HG02623 (cell line): ENCODE data around the gene DCPS.
"Not testable (repeated sequence)": the region's sequence is repeated elsewhere in the genome, so short reads cannot be mapped to it uniquely, and the experiment has no call there.

ENCODE experiments used
- ATAC-seq: cut with Tn5 transposase; IDR thresholded peaks from one replicate; pipeline ENCODE4 v1.9.1; 2021; ENCODE audit warnings: moderate library complexity; ENCODE audit not compliant: unreplicated experiment

DCPS gene

DNA sequence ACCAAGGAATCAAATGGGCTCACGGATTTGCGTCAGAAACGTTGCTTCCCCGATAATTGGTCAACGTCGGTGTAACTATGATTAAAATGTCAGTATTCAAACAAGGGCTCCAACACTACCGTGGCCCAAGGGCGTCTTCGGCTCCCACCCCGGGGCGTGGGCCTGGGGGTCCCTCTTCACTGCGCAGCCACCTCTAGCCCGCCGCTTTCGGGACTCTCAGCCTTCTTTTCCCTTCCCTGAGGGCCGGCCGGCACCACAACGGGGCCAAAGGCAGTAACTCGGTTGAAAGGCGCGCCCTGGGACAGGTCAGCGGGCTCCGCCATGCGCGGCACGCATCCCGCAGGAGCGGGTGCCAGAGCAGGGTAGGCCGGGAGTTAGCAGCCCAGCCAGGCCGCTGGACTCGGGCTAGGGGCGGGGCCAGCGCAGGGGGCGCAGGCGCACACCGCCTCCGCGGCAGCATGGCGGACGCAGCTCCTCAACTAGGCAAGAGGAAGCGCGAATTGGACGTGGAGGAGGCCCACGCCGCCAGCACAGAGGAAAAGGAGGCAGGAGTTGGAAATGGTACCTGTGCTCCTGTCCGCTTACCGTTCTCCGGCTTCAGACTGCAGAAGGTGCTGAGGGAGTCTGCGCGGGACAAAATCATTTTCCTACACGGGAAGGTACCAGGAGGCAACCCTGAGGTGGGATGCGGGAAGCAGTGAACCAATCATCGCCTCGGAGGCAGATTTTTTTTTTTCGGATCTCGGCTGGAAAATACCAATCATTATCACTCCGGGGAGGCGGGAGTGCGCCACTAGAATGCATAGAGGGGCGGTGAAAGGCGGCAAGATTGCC lies at the start of gene DCPS:
TSS of gene DCPS (plus strand) at position 438 of the 834 bp plus-strand sequence. CDS start at position 459, 21 bp downstream.
- ATAC-seq: peak; percentile 81

GRCh38 chr11:126254819-126255218 lies 49.0 kb upstream of the DCPS start:
- no peak for ATAC-seq

DNA sequence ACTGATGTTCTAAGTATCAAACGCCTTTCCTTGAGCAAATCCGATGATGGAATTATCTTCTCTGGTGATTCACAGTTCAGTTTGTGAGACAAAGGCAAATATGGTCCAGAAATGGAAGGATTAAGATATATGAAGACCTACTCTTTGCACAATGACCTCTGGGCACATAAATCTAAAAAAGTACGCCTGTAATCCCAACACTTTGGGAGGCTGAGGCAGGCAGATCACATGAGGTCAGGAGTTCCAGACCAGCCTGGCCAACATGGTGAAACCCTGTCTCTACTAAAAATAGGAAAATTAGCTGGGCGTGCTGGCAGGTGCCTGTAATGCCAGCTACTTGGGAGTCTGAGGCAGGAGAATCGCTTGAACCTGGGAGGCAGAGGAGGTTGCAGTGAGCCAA lies 48.4 kb upstream of the DCPS start:
- not testable (repeated sequence) for ATAC-seq

GRCh38 chr11:126256216-126256615 lies 47.6 kb upstream of the DCPS start:
- ATAC-seq: no peak

DNA sequence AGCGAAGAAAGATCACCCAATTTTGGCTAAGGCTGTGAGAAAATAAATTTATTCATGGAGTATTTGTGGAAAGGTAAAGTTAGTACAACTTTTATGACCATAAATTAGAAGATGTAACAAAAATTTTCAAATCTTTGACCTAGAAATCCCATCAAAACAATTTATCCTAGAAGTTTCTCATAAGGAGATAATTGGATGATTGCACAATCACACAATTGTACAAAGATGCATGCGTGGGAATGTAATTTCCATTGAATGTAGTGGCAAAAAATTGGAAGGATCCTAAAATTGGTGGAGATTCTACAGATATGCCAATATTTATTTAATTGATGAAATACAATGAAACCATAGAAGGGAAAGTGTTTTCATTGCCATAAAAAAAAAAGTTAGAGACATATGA lies 46.7 kb upstream of the DCPS start:
- ATAC-seq: no peak

GRCh38 chr11:126257764-126258163 lies 46.1 kb upstream of the DCPS start:
- ATAC-seq: no peak

DNA sequence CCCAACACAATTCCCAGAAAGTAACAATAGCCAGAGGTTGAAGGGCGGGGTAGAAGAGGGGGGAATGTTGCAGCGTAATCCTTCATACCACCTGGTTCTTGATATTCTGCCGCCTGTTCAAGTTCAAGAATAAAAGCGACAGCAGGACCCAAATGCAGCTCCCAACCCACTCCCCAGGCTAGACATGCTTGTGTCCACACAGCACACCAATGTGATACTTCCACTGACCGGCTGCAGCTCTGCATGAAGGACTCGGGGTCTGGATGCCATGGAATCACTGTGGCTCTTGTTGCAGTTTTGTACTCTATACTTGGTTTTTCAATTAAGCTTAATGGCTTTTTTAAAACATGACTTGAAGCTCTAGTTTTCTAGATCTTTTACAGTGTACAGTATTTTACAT lies 41.6 kb upstream of the DCPS start:
- no peak for ATAC-seq

GRCh38 chr11:126263489-126263888 lies 40.4 kb upstream of the DCPS start:
- no peak for ATAC-seq

GRCh38 chr11:126265811-126266210 lies 38.0 kb upstream of the DCPS start:
- ATAC-seq: no peak

- ATAC-seq: no peak
Observed at GRCh38 chr11:126267650-126268049, 36.2 kb upstream of the DCPS start.

DNA sequence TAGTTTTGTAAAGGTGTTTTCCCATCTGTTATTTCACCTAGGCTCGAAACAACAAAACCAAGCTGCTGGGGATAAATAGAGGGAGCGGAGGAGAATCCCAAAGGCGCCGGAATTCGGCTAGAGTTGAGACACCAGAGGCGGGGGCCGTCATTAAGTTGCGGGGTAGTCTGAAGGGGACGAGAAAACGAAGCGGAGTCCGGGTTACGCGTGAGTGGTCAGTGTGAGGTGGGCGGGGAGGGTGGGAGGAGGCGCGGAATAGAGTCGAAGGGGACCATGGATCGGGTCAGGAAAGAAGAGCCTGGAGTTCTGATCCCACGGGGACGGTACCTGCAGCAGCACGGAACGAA lies 35.5 kb upstream of the DCPS start:
- peak; percentile 2 for ATAC-seq

DNA sequence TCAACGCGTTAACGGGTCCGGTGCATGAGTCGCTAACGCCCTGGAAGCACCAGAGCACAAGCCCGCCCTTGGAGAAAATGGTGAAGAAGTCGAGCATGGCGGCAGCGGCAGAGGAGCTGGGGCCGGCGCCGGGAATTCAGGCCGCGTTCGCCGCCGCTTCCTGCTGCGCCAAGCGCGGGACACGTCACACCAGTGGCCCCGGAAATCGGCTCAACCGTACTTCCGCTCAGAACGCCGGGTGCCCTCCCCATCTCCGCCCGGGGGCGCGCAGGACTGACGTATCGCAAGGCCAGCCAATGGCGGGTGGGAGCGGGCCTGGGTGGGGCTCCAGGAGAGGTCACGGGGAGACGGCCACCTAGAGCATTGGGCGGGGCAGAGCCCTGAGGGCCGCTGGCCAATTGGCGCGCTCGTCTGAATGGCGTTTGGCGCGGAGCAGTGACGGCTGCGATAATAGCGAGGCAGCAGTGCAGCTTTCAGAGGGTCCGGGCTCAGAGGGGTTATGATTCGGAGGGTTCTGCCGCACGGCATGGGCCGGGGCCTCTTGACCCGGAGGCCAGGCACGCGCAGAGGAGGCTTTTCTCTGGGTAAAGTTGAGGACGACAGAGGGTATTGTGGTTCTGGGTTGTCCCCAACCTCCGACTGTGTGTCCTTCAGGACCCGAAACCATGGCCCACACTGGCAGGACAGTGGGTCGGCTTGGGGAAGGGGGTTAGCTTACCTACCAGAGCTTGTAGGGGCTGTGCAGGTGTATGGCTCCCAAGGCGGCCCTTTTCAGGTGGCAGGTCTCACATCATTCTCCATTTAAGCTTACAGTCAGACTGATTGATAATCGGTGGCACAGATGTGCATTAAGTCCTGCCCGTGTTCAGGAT lies 34.9 kb upstream of the DCPS start, which contains the start of the genes FOXRED1 and SRPRA:
TSS of gene FOXRED1 (plus strand) at position 447 of the 872 bp plus-strand sequence. CDS start at position 500, 53 bp downstream.
TSS of gene SRPRA (minus strand) at position 188 of the 872 bp plus-strand sequence. CDS start at position 97, 91 bp downstream.
- ATAC-seq: peak; percentile 98

DNA sequence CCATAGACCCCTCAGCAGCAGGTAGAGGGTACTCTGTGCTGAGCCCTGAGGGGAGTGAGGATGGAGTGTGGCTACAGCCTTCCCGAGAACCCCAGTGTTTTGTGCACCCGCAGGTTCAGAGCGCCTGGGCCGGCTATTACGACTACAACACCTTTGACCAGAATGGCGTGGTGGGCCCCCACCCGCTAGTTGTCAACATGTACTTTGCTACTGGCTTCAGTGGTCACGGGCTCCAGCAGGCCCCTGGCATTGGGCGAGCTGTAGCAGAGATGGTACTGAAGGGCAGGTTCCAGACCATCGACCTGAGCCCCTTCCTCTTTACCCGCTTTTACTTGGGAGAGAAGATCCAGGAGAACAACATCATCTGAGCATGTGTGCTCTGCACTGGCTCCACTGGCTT lies 26.5 kb upstream of the DCPS start:
- ATAC-seq: no peak

DNA sequence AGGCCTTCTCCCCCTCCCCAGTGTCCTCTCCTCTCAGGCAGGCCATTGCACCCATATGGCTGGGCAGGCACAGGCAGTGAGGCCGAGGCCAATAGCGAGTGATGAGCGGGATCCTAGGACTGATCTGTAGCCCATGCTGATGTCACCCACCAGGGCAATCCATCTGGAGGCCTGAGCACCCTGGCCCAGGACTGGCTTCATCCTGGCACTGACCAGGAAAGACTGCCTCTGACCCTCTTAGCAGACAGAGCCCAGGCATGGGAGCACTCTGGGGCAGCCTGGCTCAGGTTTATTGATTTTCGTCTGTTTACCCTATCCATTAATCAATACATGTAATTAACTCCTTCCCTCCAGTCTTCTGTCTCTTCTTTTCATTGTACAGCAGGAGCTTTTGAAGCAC lies 26.1 kb upstream of the DCPS start:
- ATAC-seq: no peak

- no peak for ATAC-seq
Observed at GRCh38 chr11:126279191-126279590, 24.7 kb upstream of the DCPS start.

DNA sequence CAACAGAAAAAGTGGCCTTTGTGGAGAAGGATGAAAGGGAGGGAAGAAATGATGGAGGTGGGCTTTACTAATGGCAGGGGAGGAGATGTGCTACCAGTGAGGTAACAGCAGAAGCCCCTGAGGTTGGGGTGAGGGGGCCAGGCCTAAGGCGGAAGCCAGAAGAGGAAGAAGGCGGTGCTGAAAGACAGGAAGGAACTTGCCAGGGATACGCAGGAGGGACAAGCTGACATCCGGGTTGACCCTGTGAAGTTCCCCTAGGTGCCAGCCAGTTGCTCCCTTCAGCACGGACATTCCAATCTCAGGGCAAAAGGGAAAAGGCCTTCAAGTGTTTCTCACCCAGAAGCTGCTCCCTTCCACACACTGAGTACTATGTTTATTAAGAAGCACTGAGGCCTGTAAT lies 23.3 kb upstream of the DCPS start:
- ATAC-seq: no peak

DNA sequence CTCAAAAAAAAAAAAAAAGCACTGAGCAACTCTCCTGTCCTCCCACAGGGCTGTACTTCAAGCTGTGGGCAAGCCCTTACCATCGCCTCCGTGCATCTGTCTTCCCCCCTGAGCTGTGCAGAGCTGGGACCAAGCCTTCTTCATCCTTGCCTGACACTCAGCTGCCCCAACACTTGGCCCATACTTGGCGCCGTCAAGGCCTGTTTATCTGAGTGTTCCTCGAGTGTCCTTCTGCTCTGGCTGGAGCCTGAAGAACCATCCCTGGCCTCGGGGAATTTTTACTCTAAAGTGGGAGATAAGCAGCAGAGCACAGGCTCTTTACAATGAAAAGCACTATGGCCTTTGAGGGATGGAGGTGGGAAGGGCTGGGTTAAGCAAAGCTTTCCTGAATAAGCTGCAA lies 22.6 kb upstream of the DCPS start:
- ATAC-seq: no peak

DNA sequence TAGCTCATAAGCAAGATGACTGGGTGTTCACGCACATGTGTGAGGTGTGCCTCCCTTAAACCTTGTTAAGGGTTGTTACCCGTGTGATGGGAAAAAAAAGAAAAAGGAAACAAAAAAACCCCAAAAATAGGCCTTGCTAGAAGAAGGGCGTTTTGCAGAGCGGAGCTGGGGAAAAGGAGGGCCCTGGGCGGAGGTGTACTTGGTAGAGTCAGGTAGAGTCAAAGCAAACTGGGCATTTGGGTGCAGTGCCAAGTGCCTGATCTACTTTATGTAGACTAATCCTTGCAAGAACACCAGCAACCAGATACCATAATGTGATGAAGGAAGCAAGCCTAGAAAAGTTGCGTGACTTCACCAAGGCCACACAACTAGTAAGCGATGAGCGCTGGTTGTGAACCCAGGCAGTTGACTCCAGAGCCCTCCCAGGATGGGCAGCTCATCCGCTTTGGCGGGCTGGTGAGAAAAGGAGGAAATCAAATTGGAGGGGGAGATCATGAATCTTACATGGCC lies 22.1 kb upstream of the DCPS start:
- no peak for ATAC-seq

GRCh38 chr11:126282361-126282735 lies 21.5 kb upstream of the DCPS start:
- no peak for ATAC-seq

DNA sequence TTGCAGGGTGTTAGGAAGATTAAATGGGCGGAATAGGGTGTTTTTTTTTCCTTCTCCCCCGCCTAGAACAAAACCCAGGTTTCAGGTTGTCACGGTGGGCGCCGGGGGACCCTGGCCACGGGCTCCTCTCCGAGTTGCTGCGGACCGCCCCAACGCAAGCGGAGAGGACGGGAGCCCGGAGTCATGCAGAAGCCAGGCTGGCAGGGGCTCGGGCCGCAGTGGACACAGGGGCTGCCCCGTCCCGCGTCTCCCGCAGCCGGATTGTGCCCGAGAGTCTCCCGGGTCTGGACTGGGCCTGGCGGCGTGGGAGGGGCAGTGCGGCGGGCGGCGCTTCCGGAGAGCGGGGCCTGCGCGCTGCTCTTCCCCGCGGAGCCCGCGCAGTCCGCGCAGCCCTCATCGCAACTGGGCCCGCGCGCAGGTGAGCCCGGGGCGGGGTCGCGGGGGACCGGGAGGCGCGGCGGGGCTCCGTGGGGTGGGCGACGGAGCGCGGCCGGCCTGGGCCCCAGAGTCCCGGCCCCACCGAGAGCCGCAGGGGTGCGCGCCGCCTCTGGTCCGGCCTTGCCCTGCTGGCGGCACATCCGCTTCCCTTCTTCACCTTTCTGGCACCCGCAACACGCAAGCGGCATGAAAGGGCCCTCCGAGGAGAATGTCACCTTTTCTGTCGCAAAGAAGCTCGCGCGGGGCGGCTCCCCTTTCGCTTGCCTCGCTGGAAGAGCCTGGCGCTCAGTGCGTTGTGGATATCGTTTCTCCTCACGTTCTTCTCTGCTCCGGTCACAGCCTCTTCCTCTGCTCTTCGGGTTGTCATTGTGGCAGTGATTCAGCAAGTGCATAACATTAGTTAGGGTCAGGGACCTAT lies 20.9 kb upstream of the DCPS start, which contains the start of gene TIRAP:
TSS of gene TIRAP (plus strand) at position 358 of the 856 bp plus-strand sequence. CDS start 7,802 bp downstream, outside the sequence.
- ATAC-seq: peak; percentile 68

GRCh38 chr11:126284829-126285228 lies 19.0 kb upstream of the DCPS start:
- ATAC-seq: peak; percentile 43
